Femur (tissue), 1 donor: ENCODE data around the gene MED16.

Source experiments
- DNase-seq: peaks from one replicate; pipeline ENCODE4 v3.0.0-alpha.2; 2017

Gene MED16

DNA sequence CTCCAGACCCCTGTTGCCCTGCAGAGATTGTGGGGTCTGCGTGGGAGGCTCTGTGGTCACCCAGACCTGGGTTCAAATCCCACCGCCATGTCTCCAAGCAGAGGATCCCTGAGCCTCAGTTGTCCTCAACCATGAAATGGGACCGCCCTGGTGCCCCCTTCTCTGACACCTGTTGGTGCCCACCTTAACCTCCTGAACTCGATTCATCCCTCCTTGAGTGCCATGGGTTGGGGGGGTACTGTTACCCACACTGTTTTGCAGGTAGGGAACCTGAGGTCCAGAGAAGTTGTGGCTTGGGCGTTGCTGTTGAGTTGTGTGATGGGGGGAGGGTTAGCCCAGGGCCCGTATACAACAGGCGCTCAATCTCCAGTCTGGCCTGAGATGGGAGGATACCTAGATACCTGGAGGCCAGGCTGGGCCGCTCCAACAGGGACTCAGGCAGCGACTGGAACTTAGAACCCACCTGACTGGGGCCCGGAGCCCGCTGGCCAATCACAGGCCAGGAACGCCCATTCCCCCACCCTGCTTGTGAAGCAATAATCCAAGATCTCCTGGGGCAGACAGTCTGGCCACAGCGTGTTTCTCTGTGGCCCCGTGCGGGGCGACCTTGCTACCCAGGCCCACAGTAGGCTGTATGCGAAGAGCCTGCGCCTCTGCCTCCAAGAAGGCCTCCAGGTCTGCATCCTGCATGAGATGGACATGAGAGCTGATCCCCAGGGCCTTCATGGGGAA, 35.6 kb upstream of the MED16 start:
- DNase-seq: no peak

- DNase-seq: no peak
Measured at GRCh38 chr19:927780-928401, 34.9 kb upstream of the MED16 start.

DNA sequence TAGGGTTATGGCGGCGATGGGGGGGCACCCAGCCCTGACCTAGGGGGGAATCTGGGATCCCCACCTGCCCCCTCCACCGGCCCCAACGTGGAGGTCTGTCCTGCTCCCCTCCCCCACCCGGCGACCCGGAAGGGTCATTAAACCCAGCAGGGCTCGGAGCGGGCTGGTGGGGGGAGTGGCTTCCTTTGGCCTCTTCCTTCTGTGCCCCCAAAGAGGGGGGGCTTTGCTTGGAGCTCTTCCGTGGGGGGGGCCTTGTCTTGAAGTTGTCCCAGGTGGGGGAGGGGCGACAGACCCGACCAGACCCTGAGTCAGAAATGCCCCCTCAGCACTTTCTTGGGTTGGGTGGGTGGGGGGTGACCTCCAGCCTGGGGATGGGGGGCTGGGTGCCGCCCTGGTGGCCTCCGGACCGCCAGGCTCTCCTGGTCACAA, 34.4 kb upstream of the MED16 start:
- DNase-seq: peak; percentile 46

- peak; percentile 69 for DNase-seq
Measured at GRCh38 chr19:926589-927350, 33.8 kb upstream of the MED16 start.

DNA sequence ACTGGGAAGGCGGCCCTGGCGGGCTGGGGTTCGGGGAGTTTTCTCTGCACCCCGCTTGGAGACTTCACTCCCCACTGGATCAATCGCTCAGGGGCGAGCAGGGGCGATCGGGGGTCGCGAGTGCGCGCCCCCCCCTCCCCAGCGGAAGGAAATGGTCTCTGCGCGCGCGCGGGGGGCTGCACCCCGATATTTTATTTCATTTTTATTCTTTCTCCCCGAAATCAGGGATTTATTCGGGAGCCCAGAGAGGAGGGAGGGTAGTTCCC, 33.3 kb upstream of the MED16 start:
- no peak for DNase-seq

- DNase-seq: peak; percentile 88
Measured at GRCh38 chr19:925526-926322, 32.7 kb upstream of the MED16 start, which contains the start of gene ARID3A. TSS of gene ARID3A (plus strand) at chr19:926035. CDS start at chr19:929529, 3,494 bp downstream.

DNA sequence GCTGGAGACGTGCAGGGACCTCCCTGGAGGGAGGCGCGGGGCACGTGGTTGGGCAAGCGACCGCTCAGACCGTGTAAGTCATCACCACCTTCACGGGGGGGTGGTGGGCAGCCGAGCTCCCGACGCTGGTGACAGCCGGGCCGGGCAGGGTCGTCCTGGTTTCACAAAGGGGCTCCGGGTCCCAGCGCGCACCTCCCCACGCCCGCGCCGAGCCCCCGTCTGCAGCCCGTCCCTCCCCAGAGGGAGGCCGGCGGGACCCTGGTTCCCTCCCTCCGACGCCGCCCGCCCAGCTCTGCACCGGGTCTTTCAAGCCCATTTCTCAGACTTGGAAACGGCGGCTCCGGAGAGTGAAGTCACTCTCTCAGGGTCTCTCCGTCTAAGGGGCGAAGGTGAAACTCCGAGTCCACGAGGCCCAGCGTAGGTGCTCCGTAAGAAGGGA, 32.1 kb upstream of the MED16 start:
- no peak for DNase-seq

DNA sequence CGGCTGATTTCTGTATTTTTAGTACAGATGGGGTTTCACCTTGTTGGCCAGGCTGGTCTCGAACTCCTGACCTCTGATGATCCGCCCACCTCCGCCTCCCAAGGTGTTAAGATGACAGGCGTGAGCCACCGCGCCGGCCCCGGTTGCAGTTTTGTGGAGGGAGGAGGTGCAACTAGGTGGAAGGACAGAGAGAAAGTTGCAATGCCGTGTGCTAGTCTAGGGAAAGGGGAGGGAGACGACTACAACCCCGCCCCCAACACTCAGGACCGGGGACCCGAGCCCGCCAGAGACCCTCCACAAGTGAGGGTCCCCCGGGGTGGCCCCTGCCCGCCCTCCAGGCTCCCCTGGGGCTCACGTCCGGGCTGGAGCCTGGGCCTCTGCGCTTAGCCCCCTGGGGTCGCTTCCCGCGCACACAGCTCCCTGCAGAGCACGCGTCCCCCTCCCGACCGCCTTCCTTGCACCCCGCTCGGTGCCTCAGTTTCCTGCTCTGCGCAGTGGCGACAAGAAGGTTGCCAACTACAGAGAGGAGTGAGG, 31.6 kb upstream of the MED16 start:
- no peak for DNase-seq

GRCh38 chr19:920051-920864, 27.3 kb upstream of the MED16 start:
- DNase-seq: no peak

DNA sequence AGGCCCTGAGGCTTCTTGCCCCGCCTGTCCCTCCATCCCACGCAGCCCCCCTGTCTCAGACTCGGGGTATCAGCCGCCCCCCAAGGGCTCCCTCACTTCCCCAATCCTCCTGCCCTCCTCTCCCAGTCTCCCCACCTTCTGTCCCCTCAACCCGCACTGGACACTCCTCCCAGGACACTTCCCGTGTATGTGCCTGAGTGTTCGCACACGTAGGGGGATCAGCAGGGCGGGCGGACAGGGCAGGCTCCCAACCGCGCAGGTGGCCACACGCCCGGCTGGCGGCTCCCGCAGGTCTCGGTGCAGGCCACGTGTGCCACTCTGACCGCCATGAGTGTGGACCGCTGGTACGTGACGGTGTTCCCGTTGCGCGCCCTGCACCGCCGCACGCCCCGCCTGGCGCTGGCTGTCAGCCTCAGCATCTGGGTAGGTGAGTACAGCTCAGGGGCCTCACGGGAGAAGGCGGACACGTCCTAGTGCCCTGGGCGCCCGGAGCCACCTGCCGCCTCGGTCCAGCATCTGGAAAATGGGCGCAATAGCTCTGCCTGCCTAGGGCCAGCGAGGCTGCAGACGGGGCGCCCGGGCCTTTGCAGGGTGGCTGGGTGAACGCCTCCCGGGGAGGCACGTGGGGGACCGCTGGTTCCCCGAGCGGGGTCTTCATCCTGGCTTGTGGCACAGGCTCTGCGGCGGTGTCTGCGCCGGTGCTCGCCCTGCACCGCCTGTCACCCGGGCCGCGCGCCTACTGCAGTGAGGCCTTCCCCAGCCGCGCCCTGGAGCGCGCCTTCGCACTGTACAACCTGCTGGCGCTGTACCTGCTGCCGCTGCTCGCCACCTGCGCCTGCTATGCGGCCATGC, 26.4 kb upstream of the MED16 start:
- DNase-seq: no peak

DNA sequence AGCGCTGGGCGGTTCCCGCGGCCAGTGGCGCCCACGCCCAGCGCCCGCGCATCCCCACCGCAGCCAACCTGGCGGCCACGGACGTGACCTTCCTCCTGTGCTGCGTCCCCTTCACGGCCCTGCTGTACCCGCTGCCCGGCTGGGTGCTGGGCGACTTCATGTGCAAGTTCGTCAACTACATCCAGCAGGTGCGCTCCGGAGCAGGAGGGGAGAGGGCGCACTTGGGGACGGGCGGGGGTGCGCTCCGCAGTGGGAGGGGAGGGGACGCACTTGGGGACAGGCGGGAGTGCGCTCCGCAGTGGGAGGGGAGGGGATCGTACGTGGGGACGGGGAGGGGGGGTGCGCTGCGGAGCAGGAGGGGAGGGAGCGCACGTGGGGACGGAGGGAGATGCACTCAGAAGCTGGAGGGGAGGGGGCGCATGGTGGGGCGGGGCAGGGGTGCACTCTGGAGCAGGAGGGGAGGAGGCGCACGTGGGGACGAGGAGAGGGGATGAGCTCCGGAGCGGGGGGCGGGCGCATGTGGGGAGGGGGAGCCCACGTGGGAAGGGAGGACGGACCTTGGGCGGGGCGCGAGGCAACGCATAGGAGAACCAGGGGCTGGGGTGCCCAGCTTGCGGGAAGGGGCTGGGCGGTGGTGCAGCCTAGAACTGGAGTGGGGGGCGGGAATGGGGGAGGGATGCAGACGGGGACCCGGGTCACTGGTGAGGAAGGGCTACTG, 25.7 kb upstream of the MED16 start:
- DNase-seq: no peak

DNA sequence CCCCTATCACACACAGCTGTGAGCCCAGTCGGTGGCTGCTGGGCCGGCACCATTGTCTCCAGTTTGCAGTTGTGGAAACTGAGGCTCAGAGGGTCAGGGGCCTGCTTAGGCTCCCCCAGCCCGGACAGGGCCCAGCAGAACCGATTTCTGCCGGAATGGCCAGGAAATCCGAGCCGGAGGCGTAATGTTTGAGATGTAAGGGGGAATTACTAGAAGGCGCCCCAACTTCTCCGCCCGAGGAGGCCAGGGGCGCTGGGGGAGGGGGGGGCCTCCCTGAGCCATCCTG, 25.1 kb upstream of the MED16 start:
- DNase-seq: no peak

DNA sequence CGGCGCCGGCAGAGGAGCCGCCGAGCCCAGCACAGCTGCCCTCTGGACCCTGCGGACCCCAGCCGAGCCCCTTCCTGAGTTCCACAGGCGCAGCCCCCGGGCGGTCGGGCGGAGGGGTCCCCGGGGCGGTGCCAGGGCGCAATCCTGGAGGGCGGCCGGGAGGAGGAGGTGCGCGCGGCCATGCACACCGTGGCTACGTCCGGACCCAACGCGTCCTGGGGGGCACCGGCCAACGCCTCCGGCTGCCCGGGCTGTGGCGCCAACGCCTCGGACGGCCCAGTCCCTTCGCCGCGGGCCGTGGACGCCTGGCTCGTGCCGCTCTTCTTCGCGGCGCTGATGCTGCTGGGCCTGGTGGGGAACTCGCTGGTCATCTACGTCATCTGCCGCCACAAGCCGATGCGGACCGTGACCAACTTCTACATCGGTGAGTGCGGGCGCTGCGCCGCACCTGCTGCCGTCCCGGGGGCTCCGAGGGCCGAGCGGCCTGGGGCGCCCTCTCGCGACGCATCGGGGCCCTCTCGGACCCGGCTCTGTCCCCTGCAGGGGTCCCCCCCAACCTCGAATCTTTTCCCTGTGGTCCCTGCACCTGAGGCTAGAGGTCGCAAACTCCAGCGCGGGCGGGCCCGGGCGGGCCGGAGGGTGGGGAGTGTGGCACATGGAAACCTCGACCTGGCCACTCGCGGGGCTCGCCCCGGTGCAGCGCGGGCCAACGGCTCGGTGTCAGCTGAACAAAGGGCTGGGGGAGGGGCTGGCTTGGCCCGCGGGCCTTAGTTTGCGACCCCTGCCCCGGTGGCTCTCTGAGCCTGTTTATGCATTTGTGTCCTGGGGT, 24.6 kb upstream of the MED16 start, which contains the start of gene KISS1R:
TSS of gene KISS1R (plus strand) at position 11 of the 829 bp plus-strand sequence. CDS start at position 181, 170 bp downstream.
- DNase-seq: peak; percentile 49

DNA sequence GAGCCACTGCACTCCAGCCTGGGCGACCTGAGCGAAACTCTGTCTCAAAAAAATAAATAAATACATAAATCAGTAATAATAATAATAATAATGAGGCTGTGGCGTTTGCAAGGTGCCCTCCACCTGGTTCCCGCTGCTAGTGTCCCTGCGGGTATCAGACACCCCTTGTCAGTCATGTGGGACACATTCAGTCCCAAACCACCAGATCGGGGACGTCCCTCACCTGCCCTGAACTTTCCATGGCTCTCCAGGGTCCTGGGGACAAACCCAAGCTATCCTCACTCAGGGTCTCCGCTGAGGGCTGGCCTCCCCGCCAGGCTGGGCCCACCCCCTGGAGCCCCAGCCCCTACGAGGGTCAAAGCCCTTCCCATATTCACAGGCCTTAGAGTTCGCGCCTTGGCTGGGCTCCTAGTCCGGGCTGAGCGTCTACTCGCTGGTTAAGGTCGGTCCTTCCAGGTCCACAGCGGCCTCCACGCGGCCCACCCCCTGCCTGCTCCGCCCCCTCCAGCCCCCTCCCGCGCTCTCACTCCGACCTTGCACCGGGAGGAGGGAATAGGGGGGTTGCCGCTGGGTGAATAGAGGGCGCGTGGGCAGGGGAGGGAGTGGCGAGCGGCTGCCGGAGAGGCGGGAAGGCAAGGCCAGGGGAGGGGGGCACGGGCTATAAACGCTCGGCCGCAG, 23.8 kb upstream of the MED16 start:
- peak; percentile 52 for DNase-seq

DNA sequence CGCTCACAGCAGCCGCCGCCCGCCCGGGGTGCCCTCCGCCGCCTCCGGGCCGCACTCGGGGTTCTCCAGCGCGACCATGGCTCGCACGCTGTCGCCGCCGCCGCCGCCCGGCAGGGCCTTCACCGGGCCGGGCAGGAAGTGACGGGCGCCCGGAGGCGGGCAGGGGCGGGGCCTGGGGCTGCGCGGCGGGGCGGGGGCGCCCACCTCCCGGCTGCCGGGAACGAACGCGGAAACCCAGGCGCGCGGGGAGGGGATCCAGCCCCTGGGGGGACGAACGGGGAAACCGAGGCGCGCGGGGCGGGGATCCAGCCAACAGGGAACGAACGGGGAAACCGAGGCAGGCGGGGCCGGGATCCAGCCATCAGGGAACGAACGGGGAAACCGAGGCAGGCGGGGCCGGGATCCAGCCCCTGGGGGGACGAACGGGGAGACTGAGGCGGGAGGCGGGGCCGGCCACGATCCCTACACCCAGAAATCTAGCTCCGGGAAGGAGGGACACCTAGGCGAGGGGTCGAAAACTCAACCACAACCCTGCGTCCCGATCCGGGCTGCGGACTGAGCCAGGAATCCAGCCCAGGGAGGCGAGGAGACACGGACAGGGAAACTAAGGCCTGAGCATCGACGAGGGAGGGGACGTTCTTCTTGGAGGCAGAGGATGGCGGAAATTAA, 20.2 kb upstream of the MED16 start, which contains the start of gene R3HDM4:
TSS of gene R3HDM4 (minus strand) at position 140 of the 669 bp plus-strand sequence. CDS start at position 78, 62 bp downstream.
- peak; percentile 90 for DNase-seq

DNA sequence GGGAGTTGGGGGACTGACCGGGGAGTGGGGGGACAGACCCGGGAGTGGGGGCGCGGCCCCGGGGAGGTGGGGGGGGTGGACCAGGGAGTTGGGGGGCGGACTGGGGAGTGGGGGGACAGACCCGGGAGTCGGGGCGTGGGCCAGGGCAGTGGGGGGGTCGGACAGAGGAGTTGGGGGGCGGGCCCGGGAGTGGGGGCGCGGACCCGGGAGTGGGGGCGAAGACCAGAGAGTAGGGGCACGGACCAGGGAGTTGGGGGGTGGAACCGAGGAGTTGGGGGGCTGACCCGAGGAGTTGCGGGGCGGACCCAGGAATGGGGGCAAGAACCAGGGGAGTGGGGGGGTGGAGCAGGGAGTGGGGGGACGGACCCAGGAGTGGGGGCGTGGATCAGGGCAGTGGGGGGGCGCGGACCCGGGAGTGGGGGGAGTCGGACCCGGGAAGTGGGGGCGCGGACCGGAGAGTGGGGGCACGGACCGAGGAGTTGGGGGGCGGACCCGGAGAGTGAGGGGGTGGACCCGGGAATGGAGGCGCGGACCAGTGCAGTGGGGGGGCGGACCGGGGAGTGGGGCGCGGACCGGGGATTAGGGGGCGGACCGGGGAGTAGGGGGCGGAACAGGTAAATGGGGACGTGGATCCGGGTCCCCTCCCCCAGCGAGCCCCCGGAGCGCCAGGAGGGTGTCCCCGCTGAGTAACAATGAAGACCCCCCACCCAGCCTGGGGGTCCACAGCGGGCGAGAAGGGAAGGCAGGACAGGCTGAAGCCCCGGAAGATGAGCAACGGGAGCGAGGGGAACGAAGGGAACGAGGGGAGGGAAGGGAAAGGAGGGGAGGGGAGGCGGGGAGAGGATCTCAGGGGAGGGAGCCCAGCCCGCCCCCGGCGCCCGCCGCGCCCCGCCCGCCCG, 19.4 kb upstream of the MED16 start:
- DNase-seq: peak; percentile 64
